ENCODE measurements around the gene NDUFB10.
"Not testable (repeated sequence)": the region's sequence is repeated elsewhere in the genome, so short reads cannot be mapped to it uniquely, and the experiment has no call there.

Gene NDUFB10

DNA sequence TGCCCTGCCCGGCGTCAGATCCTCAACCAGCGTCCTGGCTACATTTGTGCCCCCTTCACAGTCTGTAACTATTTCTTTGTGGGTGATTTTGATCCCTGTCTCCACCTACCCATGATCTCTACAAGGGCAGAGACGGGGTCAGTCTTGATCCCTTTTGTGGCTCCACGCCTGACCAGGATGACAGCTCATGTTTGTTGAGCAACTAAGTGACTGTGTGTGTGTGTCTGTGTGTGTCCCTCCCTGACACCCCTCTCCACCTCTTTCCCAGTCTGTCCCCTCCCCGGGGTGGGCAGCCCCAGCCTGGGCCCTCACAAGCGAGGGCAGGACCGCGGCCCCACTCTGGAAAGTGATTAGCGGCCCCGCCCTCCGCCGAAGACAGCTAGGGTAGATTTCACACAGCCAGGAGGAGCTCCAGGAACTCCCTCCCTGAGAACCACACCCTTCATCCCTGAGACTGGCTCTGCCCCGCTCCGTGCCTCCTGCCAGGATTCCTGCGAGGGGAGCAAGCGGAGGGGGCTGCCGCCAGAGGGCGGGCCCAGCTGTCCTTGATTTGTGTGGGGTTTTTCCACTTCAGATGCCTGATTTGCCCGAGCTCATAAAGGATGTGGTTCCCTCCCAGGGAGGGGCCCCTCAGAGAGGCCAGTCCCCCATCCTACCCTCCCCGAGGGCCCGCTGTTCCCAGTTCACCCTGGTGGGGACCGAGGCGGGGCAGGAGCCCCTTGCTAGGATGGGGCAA, 35.9 kb upstream of the NDUFB10 start:
- in situ Hi-C loops (cut with HindIII; ENCODE audit: low sequenced_read_pairs) = no loop called here

DNA sequence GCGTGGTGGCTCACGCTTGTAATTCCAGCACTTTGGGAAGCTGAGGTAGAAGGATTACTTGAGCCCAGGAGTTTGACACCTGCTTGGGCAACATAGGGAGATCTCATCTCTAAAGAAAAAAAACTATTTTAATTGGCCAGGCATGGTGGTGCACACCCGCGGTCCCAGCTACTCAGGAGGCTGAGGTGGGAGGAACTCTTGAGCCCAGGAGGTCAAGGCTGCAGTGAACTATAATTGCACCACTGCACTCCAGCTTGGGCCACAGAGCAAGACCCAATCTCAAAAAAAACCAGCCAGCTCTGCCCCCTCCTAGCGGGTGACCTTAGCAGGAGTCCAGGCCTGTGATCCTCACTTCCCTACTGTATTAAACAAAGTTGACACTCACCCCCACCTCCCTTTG, 35.2 kb upstream of the NDUFB10 start:
- in situ Hi-C loops (cut with HindIII; ENCODE audit: low sequenced_read_pairs) = no loop called here

DNA sequence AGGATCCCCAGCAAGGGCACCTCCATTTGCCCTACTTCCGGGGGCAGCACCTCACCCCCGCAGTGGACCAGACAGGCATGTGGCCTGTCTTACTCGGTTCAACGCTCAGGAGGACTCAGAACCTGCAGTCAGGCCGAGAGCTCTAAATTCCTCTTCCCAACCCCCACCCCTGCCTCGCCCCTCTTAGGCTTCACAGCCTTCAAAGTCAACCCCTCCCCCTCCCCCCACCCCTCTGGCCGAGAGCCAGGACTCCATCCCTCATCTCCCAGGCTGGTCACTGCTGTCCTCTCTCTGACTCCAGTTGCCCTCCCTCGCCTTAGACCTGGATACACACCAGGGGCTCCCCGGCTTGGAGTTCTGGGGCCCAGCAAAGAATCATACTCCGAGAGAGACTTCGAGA, 33.1 kb upstream of the NDUFB10 start:
- in situ Hi-C loops (cut with HindIII; ENCODE audit: low sequenced_read_pairs) = no loop called here

DNA sequence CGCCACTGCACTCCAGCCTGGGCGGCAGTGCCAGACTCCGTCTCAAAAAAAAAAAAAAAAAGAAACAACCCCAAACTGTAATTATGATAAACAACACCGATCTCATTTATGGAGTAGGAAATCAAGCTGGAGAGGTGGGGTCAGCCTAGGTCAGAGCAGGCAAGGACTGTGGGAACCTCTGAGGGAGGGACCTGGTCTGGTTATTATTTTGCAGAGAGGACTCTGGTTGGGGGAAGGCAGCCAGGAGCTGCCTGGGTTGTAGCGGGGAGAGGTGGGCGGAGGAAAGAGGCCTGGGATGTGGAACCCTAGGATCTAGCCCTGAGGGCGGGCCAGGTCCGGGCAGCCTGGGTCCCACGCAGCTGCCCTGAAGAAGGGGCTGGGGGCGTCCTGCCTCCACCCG, 30.2 kb upstream of the NDUFB10 start:
- in situ Hi-C loops (cut with HindIII; ENCODE audit: low sequenced_read_pairs) = no loop called here

DNA sequence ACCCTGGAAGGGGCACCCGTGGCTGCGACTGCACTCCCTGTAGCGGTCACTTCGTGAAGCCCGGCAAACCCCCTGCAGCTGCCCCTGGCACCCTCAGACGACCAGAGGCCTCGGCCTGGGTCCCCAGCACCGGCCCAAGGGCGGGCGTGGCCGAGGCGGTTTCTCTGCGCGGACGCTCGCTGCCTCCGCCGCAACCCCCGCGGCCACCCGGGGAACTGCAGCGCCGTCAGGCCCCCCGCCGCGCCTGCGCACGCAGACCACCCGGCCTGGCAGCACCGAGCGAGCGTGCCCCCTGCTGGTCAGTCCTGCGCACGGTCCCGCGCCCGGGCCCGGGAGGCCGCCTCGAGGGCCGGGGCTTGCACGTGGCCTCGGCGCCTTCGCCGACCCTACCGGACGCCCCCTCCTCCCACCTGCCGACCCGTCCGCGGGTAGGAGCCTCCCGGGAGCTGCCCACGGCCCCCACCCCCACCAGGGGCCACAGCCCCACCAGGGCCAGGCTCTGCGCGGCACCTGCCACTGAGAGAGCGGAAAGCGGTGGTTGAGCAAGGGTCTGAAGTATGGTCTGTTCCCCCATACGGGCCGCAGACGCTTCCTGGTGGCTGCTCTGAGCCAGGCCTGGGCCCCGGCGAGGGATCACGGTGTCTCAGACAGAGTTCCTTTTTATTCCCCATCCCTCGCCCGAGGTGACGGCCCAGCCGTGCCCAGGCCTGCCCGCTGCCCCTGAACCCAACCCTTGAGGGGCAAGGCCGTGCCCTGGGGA, 29.6 kb upstream of the NDUFB10 start:
- in situ Hi-C loops (cut with HindIII; ENCODE audit: low sequenced_read_pairs) = no loop called here

DNA sequence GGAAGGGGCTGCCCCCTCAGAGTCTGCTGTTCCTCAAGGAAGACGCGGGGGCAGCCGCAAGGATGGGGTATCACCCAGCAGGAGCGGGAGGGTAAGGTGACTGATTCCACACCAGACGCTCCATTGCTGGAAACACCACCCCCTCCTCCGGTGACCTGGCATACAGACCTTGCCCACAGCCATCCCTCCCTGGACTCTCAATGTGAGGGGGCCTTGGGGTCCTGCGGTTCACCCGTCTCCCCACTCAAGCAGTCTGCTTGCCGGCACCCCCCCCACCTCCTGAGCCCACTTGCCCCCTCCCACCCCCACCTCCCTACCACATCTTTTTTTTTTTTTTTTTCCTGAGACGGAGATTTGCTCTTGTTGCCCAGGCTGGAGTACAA, 29.0 kb upstream of the NDUFB10 start:
- in situ Hi-C loops (cut with HindIII; ENCODE audit: low sequenced_read_pairs) = no loop called here

DNA sequence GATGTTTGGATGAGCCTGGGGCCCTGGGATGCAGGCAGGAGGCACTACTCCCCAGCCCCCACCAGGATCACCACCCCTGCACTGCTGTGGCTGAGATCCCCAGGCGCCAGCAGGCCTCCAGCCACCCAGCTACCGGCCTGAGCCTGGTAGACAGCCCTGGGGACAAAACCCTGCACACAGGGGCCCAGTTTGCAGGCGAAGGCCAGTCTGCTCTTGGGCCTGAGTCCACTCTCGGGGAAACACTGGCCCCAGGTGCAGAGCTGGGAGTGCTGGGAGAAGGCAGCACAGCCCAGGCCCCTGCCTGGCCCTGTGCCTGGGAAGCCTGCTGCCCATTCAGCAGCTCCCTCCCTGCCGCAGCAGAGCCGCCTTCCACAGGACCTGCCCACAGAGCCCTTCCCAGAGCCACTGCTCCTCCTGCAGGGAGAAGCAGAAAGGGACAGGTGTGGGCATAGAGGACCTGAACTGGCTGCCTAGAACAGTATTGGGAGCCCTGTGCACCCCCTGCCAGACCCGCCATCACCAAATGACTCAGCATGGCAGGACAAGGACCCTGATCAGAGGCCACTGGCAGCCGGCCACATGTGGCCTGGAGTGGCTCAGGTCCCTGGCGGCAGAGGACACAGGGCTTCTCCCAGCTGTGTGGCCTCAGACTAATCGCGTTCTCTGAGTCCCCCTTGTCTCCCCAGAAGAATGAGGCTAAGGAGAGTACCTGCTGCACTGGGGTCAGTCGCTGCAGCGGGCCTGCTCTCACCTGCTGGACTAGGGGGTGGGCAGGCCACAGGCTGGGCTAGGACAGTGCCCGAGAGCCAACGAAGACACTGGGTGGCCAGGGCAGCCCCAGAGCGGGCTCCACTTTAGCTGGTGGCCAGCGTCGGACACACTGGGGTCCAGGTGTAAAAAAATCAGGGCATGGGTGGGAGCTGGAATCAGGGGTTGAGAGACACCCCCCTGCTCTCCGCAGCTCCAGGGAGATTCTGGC, 27.0 kb upstream of the NDUFB10 start:
- in situ Hi-C loops (cut with HindIII; ENCODE audit: low sequenced_read_pairs) = no loop called here

DNA sequence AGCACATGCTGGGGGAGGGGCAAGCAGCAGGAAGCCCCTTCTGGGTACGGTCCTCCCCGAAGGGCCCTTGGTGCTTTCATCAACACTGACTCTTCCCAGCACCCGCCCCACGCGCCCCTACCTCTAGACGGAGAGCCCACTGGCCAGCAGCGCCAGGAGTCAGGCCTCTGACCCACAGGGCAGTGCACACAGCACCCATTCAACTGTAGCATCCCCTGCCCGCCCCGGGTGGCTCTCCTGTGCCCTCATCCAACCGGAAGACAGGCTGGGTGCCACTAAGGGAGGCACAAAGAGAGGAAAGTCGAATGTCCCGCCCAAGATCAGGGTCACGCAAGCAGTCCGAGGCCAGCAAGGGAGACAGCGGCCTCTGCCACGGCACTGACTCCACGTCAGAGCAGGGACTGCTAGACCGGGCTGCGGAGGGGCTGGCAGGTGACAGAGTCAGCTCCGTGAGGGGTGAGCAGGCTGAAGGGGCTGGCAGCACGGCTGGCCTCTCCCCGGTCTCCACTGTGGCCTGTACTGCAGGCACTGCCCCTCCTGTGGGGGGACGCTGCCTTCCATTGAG, 26.2 kb upstream of the NDUFB10 start:
- in situ Hi-C loops (cut with HindIII; ENCODE audit: low sequenced_read_pairs) = no loop called here

DNA sequence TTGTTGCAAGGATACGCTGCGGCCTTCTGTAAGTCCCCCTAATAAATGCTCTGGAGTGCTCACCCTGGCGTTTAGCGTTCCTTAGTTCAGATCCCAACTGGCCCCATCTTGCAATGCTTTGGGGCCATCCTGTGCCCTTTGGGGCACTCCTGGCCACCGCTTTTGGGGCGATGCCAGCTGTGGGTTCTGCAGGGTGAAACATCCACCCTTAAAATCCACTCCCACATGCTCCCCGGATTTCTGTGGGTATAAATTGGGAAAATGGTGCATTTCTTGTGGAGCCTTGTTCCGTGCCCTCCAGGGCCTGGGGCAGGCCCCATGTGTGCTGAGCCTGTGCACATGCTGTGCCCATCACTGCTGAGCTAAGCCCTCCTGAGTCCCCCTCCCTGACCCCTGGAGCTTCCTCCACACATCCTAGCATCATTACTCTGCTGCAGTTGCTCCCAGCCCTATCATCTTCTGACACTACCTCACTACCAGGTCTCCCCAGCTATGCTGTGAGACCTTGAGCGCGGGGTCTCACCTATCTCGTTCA, 22.3 kb upstream of the NDUFB10 start:
- in situ Hi-C loops (cut with HindIII; ENCODE audit: low sequenced_read_pairs) = no loop called here

DNA sequence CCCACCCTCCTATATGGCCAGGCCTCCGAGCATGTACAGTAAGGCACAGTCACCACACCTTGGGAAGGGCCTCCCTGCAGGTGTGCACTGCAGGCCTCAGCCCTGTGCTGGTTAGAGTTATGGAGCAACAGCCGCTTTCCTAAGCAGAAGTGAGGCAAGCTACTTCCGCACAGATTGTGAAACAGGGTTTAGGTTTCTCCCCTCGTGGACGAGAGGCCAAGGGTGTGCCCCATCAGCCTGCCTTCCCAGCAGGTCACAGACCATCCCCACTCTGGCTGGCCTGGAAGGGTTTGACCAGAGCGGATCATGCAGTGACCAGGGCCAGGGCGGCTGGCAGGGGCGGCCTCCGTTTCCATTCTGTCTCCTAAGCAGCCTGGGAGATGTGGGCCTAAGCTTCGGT, 21.0 kb upstream of the NDUFB10 start:
- in situ Hi-C loops (cut with HindIII; ENCODE audit: low sequenced_read_pairs) = no loop called here

DNA sequence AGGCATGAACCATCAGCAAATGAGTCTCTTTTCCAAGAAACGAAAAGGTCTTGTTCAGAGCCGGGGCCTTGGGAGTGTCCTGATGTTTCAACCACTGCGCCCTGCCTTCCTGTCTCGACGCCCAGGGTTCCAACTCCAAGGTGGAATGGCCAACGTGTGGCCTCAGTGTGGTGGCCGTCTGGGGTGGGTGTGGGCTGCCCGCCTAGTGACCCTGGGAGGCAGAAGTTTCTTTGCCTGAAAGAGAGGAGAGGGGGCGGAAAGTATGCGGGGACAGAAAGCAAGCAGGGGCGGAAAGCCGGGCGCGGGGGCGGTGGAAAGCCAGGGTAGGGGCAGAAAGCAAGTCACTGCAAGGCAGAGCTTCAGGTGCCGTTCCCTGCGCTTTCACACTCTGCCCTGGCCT, 20.4 kb upstream of the NDUFB10 start:
- in situ Hi-C loops (cut with HindIII; ENCODE audit: low sequenced_read_pairs) = no loop called here

DNA sequence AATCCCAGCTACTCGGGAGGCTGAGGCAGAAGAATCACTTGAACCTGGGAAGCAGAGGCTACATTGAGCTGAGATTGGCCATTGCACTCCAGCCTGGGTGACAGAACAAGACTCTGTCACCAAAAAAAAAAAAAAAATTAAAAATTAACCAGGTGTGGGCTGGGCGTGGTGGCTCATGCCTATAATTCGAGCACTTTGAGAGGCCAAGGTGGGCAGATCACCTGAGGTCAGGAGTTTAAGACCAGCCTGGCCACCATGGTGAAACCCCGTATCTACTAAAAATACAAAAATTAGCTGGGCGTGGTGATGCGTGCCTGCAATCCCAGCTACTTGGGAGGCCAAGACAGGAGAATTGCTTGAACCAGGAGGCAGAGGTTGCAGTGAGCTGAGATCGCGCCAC, 19.5 kb upstream of the NDUFB10 start:
- in situ Hi-C loops (cut with HindIII; ENCODE audit: low sequenced_read_pairs) = not testable (repeated sequence)

DNA sequence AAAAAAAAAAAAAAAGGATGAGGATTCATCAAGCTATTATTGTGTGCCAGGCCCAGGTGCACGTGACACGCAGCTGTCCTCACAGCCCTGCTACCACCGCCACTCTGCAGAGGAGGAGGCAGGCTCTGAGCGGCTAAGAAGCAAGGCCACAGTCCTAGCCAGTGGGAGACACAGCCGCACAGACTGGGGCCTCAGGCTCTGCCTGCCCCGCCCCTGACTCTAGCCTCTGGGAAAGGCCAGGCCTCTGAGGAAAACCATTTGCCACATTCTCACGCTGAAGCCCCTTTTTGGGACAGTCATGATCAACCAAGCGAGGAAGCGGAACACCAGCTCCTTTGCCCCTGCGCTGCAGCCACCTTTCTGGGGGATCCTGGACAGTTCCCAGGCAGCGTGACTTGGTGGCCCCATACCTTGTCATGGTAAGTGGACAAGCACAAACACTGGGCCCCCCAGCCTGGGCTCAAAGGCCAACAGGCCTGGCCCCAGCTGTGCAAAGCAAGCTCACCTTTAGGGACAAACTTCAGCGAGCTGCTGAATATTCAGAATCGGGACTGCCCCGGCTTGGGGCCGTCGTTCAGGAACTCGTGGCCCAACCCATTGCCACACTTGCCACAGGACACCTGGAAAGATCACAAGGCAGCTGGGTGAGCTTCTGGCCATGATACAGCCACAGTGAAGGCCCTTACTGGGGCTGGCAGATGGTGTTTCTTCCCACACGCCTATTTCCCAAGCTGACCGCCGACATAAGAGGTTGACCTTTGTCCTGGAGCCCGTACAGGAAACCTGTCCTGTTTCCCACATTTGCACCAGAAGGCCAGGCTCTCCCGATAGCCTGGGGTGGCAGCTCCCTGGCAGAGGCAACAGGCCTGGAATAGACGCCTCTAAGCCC, 18.8 kb upstream of the NDUFB10 start:
- in situ Hi-C loops (cut with HindIII; ENCODE audit: low sequenced_read_pairs) = no loop called here

DNA sequence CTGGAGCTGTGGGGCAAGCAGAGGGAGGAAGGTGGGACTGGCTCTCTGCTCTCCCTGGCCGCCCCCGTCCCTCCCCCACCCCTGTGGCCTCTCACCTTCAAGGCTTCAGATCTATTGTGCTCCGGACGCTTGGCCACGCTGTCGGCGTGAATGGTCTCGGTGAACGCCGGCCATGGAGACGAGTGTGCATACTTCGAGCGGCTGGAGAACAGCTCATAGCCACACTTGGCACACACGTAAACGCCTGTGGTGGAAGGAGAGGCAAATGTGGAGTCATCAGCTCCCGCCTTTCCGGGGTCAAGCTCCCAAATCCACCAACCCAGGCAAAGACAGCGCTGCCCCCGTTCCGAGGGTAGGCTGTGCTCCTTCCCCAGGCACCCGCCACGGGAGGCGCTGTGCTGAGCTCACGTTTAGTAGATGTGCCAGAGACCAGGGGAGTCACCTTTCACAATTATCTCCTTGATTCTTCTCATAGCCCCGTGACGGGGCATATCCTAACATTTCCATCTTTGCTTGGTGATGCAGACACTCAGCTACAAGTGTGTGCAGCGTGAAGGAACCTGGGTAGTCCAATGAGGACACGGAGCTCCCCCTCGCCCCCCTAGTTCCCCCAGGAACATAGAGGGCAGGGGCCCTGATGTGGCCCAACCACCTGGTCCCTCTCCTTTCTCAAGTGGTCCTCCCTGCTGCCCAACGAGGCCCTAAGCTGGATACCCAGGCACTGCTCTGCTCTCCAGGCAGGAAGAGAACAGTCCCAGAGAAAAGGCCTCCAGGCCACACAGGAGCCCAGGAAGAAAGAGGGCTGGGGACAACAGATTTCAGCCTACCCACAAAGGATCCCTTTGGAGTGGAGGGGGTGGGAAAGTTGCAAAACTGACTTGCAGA, 17.9 kb upstream of the NDUFB10 start:
- in situ Hi-C loops (cut with HindIII; ENCODE audit: low sequenced_read_pairs) = no loop called here

DNA sequence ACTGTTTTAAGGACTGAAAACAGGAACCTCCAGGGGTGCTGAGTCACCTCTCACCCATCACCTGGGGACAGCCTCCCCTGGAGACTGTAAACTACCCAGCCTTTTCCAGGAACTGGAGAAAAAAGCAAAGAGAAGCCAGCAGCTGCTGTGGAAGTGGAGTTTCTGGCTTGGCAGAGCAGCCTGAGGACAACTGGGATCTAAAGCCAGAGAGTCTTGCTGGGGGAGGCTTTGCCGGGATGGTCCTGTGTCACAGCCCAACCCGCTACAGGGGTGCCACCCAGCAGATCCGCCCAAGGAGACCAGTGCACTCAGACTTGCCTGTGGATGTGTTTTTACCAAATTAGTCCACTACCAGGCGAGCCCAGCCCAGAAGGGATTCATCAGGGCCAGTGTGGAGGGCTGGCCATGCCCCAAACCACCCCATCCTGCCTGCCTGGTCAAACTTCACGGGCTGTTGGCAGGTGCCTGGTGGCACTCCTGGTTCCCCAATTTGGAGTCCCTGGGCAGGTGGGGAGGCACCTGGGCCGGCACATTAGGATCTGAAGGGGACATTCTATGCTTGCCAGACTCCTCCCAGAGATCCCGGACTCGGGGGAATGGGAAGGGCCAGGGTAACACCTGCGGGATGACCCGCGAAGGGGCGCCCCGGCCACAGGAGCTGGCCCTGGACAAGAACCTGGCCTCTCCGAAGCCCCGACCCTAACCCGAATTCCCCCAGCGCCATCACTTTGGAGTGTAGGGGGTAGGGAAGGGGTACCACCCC, 17.1 kb upstream of the NDUFB10 start:
- in situ Hi-C loops (cut with HindIII; ENCODE audit: low sequenced_read_pairs) = no loop called here

DNA sequence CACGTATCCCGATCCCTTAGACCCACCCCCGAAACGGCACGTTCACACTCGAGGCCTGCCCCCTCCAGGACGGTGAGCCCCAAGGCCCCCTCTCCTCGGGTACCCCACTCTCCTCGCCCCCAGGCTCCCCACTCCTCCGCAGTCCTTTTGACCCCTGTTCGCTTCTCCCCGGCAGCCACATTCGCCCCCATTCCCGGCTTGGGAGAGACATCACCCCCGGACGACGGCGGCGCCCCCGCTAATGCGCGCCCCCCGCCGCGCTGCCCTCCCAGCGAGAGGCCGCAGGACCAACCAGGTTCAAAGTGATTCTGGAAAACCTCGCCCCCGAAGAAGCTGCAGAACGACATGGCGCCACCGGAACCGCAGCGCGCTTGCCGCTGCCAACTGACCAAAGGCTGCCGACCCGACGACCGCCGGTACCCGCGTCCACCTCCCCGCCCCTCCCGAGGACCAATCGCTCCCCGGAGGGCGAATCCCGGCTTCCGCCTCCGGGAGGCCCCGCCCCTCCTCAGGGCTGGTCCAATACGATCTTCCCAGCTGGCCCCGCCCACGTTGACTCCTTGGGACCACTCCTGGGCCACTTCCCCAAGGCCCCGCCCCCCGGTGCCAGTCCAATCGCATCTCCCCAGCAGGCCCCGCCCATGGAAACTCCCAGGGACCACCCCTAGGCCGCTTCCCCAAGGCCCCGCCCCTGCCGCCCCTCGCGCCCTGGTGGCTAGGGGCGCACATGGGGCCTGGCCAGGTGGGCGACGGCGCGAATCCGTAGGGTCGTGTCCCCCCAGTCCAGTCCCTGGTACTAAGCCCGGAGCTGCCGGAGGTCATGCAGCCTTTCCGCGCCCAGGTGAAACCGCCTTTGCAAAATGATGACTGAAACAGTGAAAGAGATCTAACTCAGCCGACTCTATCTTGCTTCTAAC, 16.3 kb upstream of the NDUFB10 start, which contains the start of gene MSRB1:
TSS of gene MSRB1 (minus strand) at position 390 of the 917 bp plus-strand sequence. CDS start at position 347, 43 bp downstream.
- in situ Hi-C loops (cut with HindIII; ENCODE audit: low sequenced_read_pairs) = no loop called here

DNA sequence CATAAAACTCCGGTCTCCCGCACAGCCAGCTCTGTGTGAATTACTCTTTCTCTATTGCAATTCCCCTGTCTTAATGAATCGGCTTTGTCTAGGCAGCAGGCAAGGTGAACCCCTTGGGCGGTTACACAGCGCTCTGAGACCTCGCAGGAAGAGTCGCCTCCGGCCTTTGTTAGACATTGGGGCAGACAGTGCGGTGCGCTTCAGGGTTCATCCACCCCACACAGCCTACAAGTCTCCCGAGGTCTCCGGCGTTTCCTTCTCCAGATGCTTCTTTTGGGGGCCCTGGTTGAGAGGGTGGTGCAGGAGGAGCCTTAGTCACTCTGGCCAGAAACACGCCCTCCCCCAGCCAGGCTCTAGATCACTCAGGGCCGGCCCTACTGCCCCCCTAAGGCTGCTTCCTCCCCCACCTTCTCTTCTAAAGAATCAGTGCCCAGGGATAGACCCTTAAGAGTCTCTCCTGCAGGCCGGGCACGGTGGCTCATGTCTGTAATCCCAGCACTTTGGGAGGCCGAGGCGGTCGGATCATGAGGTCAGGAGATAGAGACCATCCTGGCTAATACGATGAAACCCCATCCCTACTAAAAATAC, 14.6 kb upstream of the NDUFB10 start:
- in situ Hi-C loops (cut with HindIII; ENCODE audit: low sequenced_read_pairs) = no loop called here
